Neural progenitor cell (in vitro differentiated cells): ENCODE measurements around the gene CUEDC1. TPM values are rescaled to one million over a fixed set of nuclear protein-coding genes. Genes with fewer than 3 reads are reported as not detected.

Experiments
- DNase-seq: peaks from one replicate; pipeline ENCODE4 v3.0.0-alpha.2; 2016; ENCODE audit warnings: low spot score
- H2AFZ ChIP-seq: fragments of 200-600 bp; sonication (generic); replicated peaks from 2 replicates; pipeline ENCODE4 v1.6.1; 2016; ENCODE audit warnings: antibody characterized with exemption
- H3F3A ChIP-seq: fragments of 200-600 bp; sonication (generic); 2 replicates; pipeline ENCODE4 v1.6.1; 2016; ENCODE audit warnings: antibody characterized with exemption, low read depth
- H3K27ac ChIP-seq: fragments of 200-600 bp; sonication (generic); 2 replicates; pipeline ENCODE4 v1.5.1; 2016; ENCODE audit warnings: mild to moderate bottlenecking
- H3K27me3 ChIP-seq: fragments of 200-600 bp; sonication (generic); 2 replicates; pipeline ENCODE4 v1.6.1; 2016; ENCODE audit warnings: mild to moderate bottlenecking, moderate library complexity
- H3K36me3 ChIP-seq: fragments of 200-600 bp; sonication (generic); 2 replicates; pipeline ENCODE4 v1.5.1; 2016
- H3K4me1 ChIP-seq: fragments of 200-600 bp; sonication (generic); 2 replicates; pipeline ENCODE4 v1.6.1; 2016; ENCODE audit warnings: mixed run types
- H3K4me2 ChIP-seq: fragments of 200-600 bp; sonication (generic); 2 replicates; pipeline ENCODE4 v1.6.1; 2016
- H3K4me3 ChIP-seq: fragments of 200-600 bp; sonication (generic); 2 replicates; pipeline ENCODE4 v1.5.1; 2016
- H3K79me2 ChIP-seq: fragments of 200-600 bp; sonication (generic); 2 replicates; pipeline ENCODE4 v1.6.1; 2016; ENCODE audit warnings: low read depth
- H3K9ac ChIP-seq: fragments of 200-600 bp; sonication (generic); 2 replicates; pipeline ENCODE4 v1.6.1; 2016
- H3K9me3 ChIP-seq: fragments of 200-600 bp; sonication (generic); 2 replicates; pipeline ENCODE4 v1.5.1; 2016; ENCODE audit warnings: low read depth
- H4K20me1 ChIP-seq: fragments of 200-600 bp; sonication (generic); 2 replicates; pipeline ENCODE4 v1.6.1; 2016; ENCODE audit warnings: low read depth
- H3K27ac Mint-ChIP-seq: 3 replicates; pipeline ENCODE4 v1.8.0; 2021; ENCODE audit warnings: mixed read lengths
- H3K27me3 Mint-ChIP-seq: 2 replicates; pipeline ENCODE4 v1.8.0; 2022; ENCODE audit warnings: low read depth, mild to moderate bottlenecking, inconsistent platforms, moderate library complexity, mixed read lengths; ENCODE audit not compliant: insufficient read depth
- H3K36me3 Mint-ChIP-seq: 3 replicates; pipeline ENCODE4 v1.8.0; 2021; ENCODE audit warnings: mixed read lengths
- H3K4me1 Mint-ChIP-seq: 3 replicates; pipeline ENCODE4 v1.8.0; 2021; ENCODE audit warnings: mixed read lengths
- H3K4me3 Mint-ChIP-seq: 3 replicates; pipeline ENCODE4 v1.8.0; 2021; ENCODE audit warnings: mild to moderate bottlenecking, moderate library complexity, mixed read lengths
- H3K9me3 Mint-ChIP-seq: 3 replicates; pipeline ENCODE4 v1.8.0; 2020; ENCODE audit warnings: mixed read lengths
- CTCF ChIP-seq: fragments of 200-600 bp; sonication (generic); IDR thresholded peaks from 2 replicates; pipeline ENCODE4 v1.5.1; 2017; ENCODE audit warnings: antibody characterized with exemption, mild to moderate bottlenecking
- EZH2 ChIP-seq: fragments of 200-600 bp; sonication (generic); IDR thresholded peaks from 2 replicates; pipeline ENCODE4 v1.6.1; 2017; ENCODE audit warnings: antibody characterized with exemption, mild to moderate bottlenecking, moderate library complexity
- EZH2phosphoT487 ChIP-seq: fragments of 200-600 bp; sonication (generic); IDR thresholded peaks from 2 replicates; pipeline ENCODE4 v1.6.1; 2017; ENCODE audit warnings: antibody characterized with exemption
- total RNA-seq: library from RNA; depleted of rRNA; stranded (reverse); fragments of >200 nt; gene quantifications from 2 replicates; pipeline ENCODE4 v1.2.3, GENCODE V29; 2015; ENCODE audit warnings: low replicate concordance

The CUEDC1 gene
- total RNA-seq, 1 donor from 2014 or later: 8.8 TPM

- Mint-ChIP-seq H3K27me3 (peaks cover 5% of the 10 kb centered on the region), H3K4me3 (no peak overlapping the region), H3K9me3 (no peaks in the 10 kb centered on the region), H3K4me1 (peaks cover 34% of the 10 kb centered on the region), H3K27ac (no peak overlapping the region), H3K36me3 (no peaks in the 10 kb centered on the region)
- H3K4me2 ChIP-seq: no peak overlapping the region
- peaks cover 6% of the 10 kb centered on the region for H3K4me1 ChIP-seq
- no peaks in the 10 kb centered on the region for H3K79me2 ChIP-seq
- no peaks in the 10 kb centered on the region for H3K9me3 ChIP-seq
- DNase-seq: no peak
- peaks cover 4% of the 10 kb centered on the region for H3F3A ChIP-seq
- no peak overlapping the region for H3K9ac ChIP-seq
- H3K27me3 ChIP-seq: no peaks in the 10 kb centered on the region
- no peaks in the 10 kb centered on the region for H4K20me1 ChIP-seq
- H3K27ac ChIP-seq: no peak overlapping the region
- no peak overlapping the region for H3K4me3 ChIP-seq
- no peak overlapping the region for H2AFZ ChIP-seq
- H3K36me3 ChIP-seq: no peaks in the 10 kb centered on the region
- TF ChIP-seq CTCF (no peak), EZH2 (no peak), EZH2phosphoT487 (no peak)
Measured at GRCh38 chr17:57819867-57820266, 135.3 kb downstream of the CUEDC1 start.

- H2AFZ ChIP-seq: no peak overlapping the region
- H3K4me3 Mint-ChIP-seq: no peak overlapping the region
- TF ChIP-seq CTCF: no peak
- TF ChIP-seq EZH2phosphoT487: no peak
- TF ChIP-seq EZH2: no peak
- no peaks in the 10 kb centered on the region for H3K36me3 ChIP-seq
- H3K79me2 ChIP-seq: no peaks in the 10 kb centered on the region
- no peak for DNase-seq
- H3K9me3 ChIP-seq: no peaks in the 10 kb centered on the region
- peaks cover 5% of the 10 kb centered on the region for H3K27me3 Mint-ChIP-seq
- no peak overlapping the region for H3K27ac Mint-ChIP-seq
- H3F3A ChIP-seq: peaks cover 3% of the 10 kb centered on the region
- H3K27ac ChIP-seq: no peak overlapping the region
- no peak overlapping the region for H3K4me2 ChIP-seq
- H3K4me1 ChIP-seq: peaks cover 6% of the 10 kb centered on the region
- H3K27me3 ChIP-seq: no peaks in the 10 kb centered on the region
- H3K4me1 Mint-ChIP-seq: peaks cover 31% of the 10 kb centered on the region
- H3K9ac ChIP-seq: no peak overlapping the region
- H3K9me3 Mint-ChIP-seq: no peaks in the 10 kb centered on the region
- no peak overlapping the region for H3K4me3 ChIP-seq
- no peaks in the 10 kb centered on the region for H3K36me3 Mint-ChIP-seq
- no peaks in the 10 kb centered on the region for H4K20me1 ChIP-seq
Measured at GRCh38 chr17:57819285-57819684, 135.9 kb downstream of the CUEDC1 start.

GRCh38 chr17:57818066-57818465 is 137.1 kb downstream of the CUEDC1 start:
- Histone ChIP-seq H3K4me1 (no peaks in the 10 kb centered on the region), H3K9me3 (no peaks in the 10 kb centered on the region), H3K79me2 (no peaks in the 10 kb centered on the region), H3K9ac (no peak overlapping the region), H2AFZ (no peak overlapping the region), H3K36me3 (no peaks in the 10 kb centered on the region), H4K20me1 (no peaks in the 10 kb centered on the region), H3K4me3 (no peak overlapping the region), H3K27me3 (no peaks in the 10 kb centered on the region), H3F3A (no peaks in the 10 kb centered on the region), H3K27ac (no peak overlapping the region), H3K4me2 (no peak overlapping the region)
- no peak for TF ChIP-seq EZH2phosphoT487
- TF ChIP-seq CTCF: no peak
- TF ChIP-seq EZH2: no peak
- DNase-seq: no peak
- no peaks in the 10 kb centered on the region for H3K36me3 Mint-ChIP-seq
- no peaks in the 10 kb centered on the region for H3K9me3 Mint-ChIP-seq
- H3K4me1 Mint-ChIP-seq: peaks cover 19% of the 10 kb centered on the region
- H3K27me3 Mint-ChIP-seq: peaks cover 4% of the 10 kb centered on the region
- H3K27ac Mint-ChIP-seq: peak overlapping the region; percentile 57
- H3K4me3 Mint-ChIP-seq: no peak overlapping the region

- no peaks in the 10 kb centered on the region for H3K9me3 Mint-ChIP-seq
- Histone ChIP-seq H3K4me3 (no peak overlapping the region), H3F3A (no peaks in the 10 kb centered on the region), H3K9me3 (no peaks in the 10 kb centered on the region), H3K36me3 (no peaks in the 10 kb centered on the region), H3K9ac (no peak overlapping the region), H2AFZ (no peak overlapping the region), H3K27me3 (no peaks in the 10 kb centered on the region), H3K79me2 (no peaks in the 10 kb centered on the region), H3K27ac (no peak overlapping the region), H4K20me1 (no peaks in the 10 kb centered on the region), H3K4me2 (no peak overlapping the region), H3K4me1 (no peaks in the 10 kb centered on the region)
- H3K27ac Mint-ChIP-seq: no peak overlapping the region
- DNase-seq: no peak
- H3K36me3 Mint-ChIP-seq: no peaks in the 10 kb centered on the region
- TF ChIP-seq CTCF (no peak), EZH2 (no peak), EZH2phosphoT487 (no peak)
- peaks cover 16% of the 10 kb centered on the region for H3K4me1 Mint-ChIP-seq
- H3K4me3 Mint-ChIP-seq: no peak overlapping the region
- no peaks in the 10 kb centered on the region for H3K27me3 Mint-ChIP-seq
Measured at GRCh38 chr17:57817299-57817698, 137.9 kb downstream of the CUEDC1 start.
